Thoracic aorta (tissue), 2 donors: Measurements from ENCODE around the gene NT5DC4. TPM values are rescaled to one million over a fixed set of nuclear protein-coding genes. Genes with fewer than 3 reads are reported as not detected.
A peak's percentile ranks its signal among the peaks of the same experiment; 100 is the strongest.

Source experiments
- ATAC-seq: fragments of 150-250 bp; one replicate; pipeline ENCODE4 v1.8.0; 2017; ENCODE audit warnings: low read depth; ENCODE audit not compliant: insufficient number of reproducible peaks, low FRiP score
- DNase-seq: peaks from one replicate; pipeline ENCODE4 v3.0.0-alpha.2; 2020; ENCODE audit warnings: low spot score
- H3K27ac ChIP-seq, 2 donors: fragments of 200-600 bp; sonication (generic); 1 replicate in 1 of 2; 2 replicates in 1 of 2; pipeline ENCODE4 v1.5.1; 2016; ENCODE audit warnings: mild to moderate bottlenecking in 2 of 2, moderate library complexity in 2 of 2
- H3K27me3 ChIP-seq: fragments of 200-600 bp; sonication (generic); replicated peaks from 2 replicates; pipeline ENCODE4 v1.6.0; 2016; ENCODE audit warnings: mild to moderate bottlenecking; ENCODE audit not compliant: insufficient read depth
- H3K36me3 ChIP-seq: fragments of 200-600 bp; sonication (generic); one replicate; pipeline ENCODE4 v1.5.1; 2016
- H3K4me1 ChIP-seq, 2 donors: fragments of 200-600 bp; sonication (generic); 1 replicate in 1 of 2; 2 replicates in 1 of 2; pipeline versions ENCODE4 v1.5.1 to v1.6.0; 2016; ENCODE audit warnings: low read depth in 2 of 2, mild to moderate bottlenecking in 1 of 2; ENCODE audit not compliant: control insufficient read depth in 1 of 2
- H3K4me3 ChIP-seq: fragments of 200-600 bp; sonication (generic); 2 replicates; pipeline ENCODE4 v1.5.1; 2016; ENCODE audit warnings: mild to moderate bottlenecking
- H3K9me3 ChIP-seq: fragments of 200-600 bp; sonication (generic); 2 replicates; pipeline ENCODE4 v1.5.1; 2016
- CTCF ChIP-seq: fragments of 200-600 bp; sonication (generic); IDR thresholded peaks from one replicate; pipeline ENCODE4 v1.5.1; 2019; ENCODE audit warnings: antibody characterized with exemption
- total RNA-seq, 2 donors: library from RNA; depleted of rRNA; stranded (reverse); fragments of >200 nt; gene quantifications; one replicate each; pipeline versions ENCODE4 v1.1.0 to v1.2.3, GENCODE V29; 2016

The NT5DC4 gene
- total RNA-seq, 2 donors from 2014 or later, result not detected

GRCh38 chr2:112724591-112725525 is 4.0 kb downstream of the NT5DC4 start:
- Histone ChIP-seq H3K27me3 (no peaks in the 10 kb centered on the region), H3K27ac (no peak overlapping the region), H3K4me1 (peaks cover 0 to 6% of the 10 kb centered on the region in 2 donors), H3K36me3 (no peaks in the 10 kb centered on the region), H3K4me3 (no peak overlapping the region), H3K9me3 (no peaks in the 10 kb centered on the region)
- no peak for TF ChIP-seq CTCF
- ATAC-seq (no peak), DNase-seq (no peak)

GRCh38 chr2:112725545-112726457 is 5.0 kb downstream of the NT5DC4 start:
- peaks cover 0 to 6% of the 10 kb centered on the region in 2 donors for H3K4me1 ChIP-seq
- no peaks in the 10 kb centered on the region for H3K9me3 ChIP-seq
- no peak overlapping the region for H3K4me3 ChIP-seq
- H3K36me3 ChIP-seq, result no peaks in the 10 kb centered on the region
- H3K27me3 ChIP-seq, result no peaks in the 10 kb centered on the region
- TF ChIP-seq CTCF, result no peak
- DNase-seq, result no peak
- no peak overlapping the region for H3K27ac ChIP-seq
- no peak for ATAC-seq

- Histone ChIP-seq H3K27ac (no peak overlapping the region), H3K9me3 (no peaks in the 10 kb centered on the region), H3K4me1 (peaks cover 0 to 6% of the 10 kb centered on the region in 2 donors), H3K36me3 (no peaks in the 10 kb centered on the region), H3K27me3 (no peaks in the 10 kb centered on the region), H3K4me3 (no peak overlapping the region)
- DNase-seq, result peak; percentile 46
- peak; percentile 87 for TF ChIP-seq CTCF
- ATAC-seq, result peak; percentile 72
These were observed 5.8 kb downstream of the NT5DC4 start for GRCh38 chr2:112726487-112727190.

GRCh38 chr2:112727276-112728028 is 6.6 kb downstream of the NT5DC4 start:
- Histone ChIP-seq H3K27ac (no peak overlapping the region), H3K4me1 (peaks cover 0 to 6% of the 10 kb centered on the region in 2 donors), H3K9me3 (no peaks in the 10 kb centered on the region), H3K27me3 (no peaks in the 10 kb centered on the region), H3K4me3 (no peak overlapping the region), H3K36me3 (no peaks in the 10 kb centered on the region)
- DNase-seq (no peak), ATAC-seq (no peak)
- no peak for TF ChIP-seq CTCF
